ENCODE results near the gene GLIPR1.
A peak's percentile ranks its signal among the peaks of the same experiment; 100 is the strongest.
"Not testable (repeated sequence)": the region's sequence is repeated elsewhere in the genome, so short reads cannot be mapped to it uniquely, and the experiment has no call there.

The GLIPR1 gene

GRCh38 chr12:75522124-75522523 lies 41.6 kb downstream of the GLIPR1 start:
- not testable (repeated sequence) for FAIRE-seq

GRCh38 chr12:75525263-75525662 lies 44.7 kb downstream of the GLIPR1 start:
- peak; percentile 93 for FAIRE-seq

- FAIRE-seq = peak; percentile 98
Measured at GRCh38 chr12:75526655-75527511, 46.3 kb downstream of the GLIPR1 start.

GRCh38 chr12:75528272-75528671 lies 47.7 kb downstream of the GLIPR1 start:
- no peak for FAIRE-seq

GRCh38 chr12:75528692-75529091 lies 48.1 kb downstream of the GLIPR1 start:
- FAIRE-seq = no peak

- FAIRE-seq = no peak
Measured at GRCh38 chr12:75529316-75529715, 48.8 kb downstream of the GLIPR1 start.

- FAIRE-seq = no peak
Measured at GRCh38 chr12:75529826-75530225, 49.3 kb downstream of the GLIPR1 start.

GRCh38 chr12:75533239-75533638 lies 52.7 kb downstream of the GLIPR1 start:
- FAIRE-seq = no peak

- no peak for FAIRE-seq
Measured at GRCh38 chr12:75539889-75540288, 59.3 kb downstream of the GLIPR1 start.

GRCh38 chr12:75542942-75543341 lies 62.4 kb downstream of the GLIPR1 start:
- FAIRE-seq = no peak

- FAIRE-seq = peak; percentile 61
Measured at GRCh38 chr12:75543529-75543928, 63.0 kb downstream of the GLIPR1 start.

GRCh38 chr12:75545636-75546035 lies 65.1 kb downstream of the GLIPR1 start:
- no peak for FAIRE-seq

- FAIRE-seq = no peak
Measured at GRCh38 chr12:75548879-75549278, 68.3 kb downstream of the GLIPR1 start.

GRCh38 chr12:75549989-75550388 lies 69.4 kb downstream of the GLIPR1 start:
- FAIRE-seq = no peak

- no peak for FAIRE-seq
Measured at GRCh38 chr12:75550401-75551240, 70.1 kb downstream of the GLIPR1 start.

GRCh38 chr12:75551477-75551876 lies 70.9 kb downstream of the GLIPR1 start:
- FAIRE-seq = peak; percentile 60

GRCh38 chr12:75553398-75553797 lies 72.8 kb downstream of the GLIPR1 start:
- FAIRE-seq = no peak

All from A204.1 (cell line).